ENCODE measurements around the gene OR51G1. TPM values are rescaled to one million over a fixed set of nuclear protein-coding genes. Genes with fewer than 3 reads are reported as not detected.
A peak's percentile ranks its signal among the peaks of the same experiment; 100 is the strongest.

OR51G1 gene
- polyA plus RNA-seq, 2 of the 4 experiments (the other 2 are of a cell fraction): not detected

DNA sequence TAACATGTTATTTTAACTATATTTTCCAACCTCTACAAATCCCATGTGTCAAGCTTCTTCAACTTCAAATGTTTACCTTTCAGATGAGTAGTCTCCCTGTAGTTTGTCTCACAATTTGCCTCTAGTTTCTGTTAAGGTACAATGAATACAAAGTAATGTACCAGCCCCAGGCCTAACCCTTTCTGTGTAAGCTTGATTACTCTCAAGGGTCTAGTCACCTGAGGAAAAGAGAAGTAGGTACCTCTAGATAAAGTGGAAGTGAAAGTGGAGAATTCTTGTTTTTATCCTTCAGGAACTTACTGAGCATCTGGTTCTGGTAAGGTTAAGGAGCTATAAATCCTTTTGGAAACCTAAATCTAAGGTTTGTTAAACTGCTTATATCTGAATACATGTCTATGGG, 20.7 kb downstream of the OR51G1 start, which contains the start of gene OR51A7:
Gene OR51A7, plus strand, starts transcription at position 300 of the 400 bp plus-strand sequence. CDS start 3,587 bp downstream, outside the sequence.
- FAIRE-seq: no peak
- CTCF ChIA-PET: no interaction called here
- DNase-seq (ENCODE audit: low read depth in 1 of 2, low spot score in 1 of 2): no peak
- Histone ChIP-seq H3K4me1 (no peaks in the 10 kb centered on the region), H3K4me2 (no peak within 1 kb of the TSS), H3K9me3 (no peaks in the 10 kb centered on the region), H3K4me3 (no peak within 1 kb of the TSS), H3K27ac (no peak within 1 kb of the TSS)
- POLR2A ChIA-PET: no interaction called here
- TF ChIP-seq RNF2 (IDR thresholded peaks at IDR 0.05; ENCODE audit: borderline replicate concordance, low read depth) (no peak), NR3C1 (IDR thresholded peaks at IDR 0.05) (no peak), RARB (CRISPR knock-in tag; IDR thresholded peaks at IDR 0.05) (no peak), MAFK (IDR thresholded peaks at IDR 0.05; ENCODE audit: partially characterized antibody) (no peak), FOSB (CRISPR knock-in tag; IDR thresholded peaks at IDR 0.05) (no peak), EHF (CRISPR knock-in tag; IDR thresholded peaks at IDR 0.05) (no peak), KDM5A (IDR thresholded peaks at IDR 0.05) (no peak), ESRRA (IDR thresholded peaks at IDR 0.05; ENCODE audit: borderline replicate concordance, low read length) (no peak), ZNF302 (CRISPR knock-in tag; IDR thresholded peaks at IDR 0.05) (no peak)
- TF ChIP-seq, protein P1, sequence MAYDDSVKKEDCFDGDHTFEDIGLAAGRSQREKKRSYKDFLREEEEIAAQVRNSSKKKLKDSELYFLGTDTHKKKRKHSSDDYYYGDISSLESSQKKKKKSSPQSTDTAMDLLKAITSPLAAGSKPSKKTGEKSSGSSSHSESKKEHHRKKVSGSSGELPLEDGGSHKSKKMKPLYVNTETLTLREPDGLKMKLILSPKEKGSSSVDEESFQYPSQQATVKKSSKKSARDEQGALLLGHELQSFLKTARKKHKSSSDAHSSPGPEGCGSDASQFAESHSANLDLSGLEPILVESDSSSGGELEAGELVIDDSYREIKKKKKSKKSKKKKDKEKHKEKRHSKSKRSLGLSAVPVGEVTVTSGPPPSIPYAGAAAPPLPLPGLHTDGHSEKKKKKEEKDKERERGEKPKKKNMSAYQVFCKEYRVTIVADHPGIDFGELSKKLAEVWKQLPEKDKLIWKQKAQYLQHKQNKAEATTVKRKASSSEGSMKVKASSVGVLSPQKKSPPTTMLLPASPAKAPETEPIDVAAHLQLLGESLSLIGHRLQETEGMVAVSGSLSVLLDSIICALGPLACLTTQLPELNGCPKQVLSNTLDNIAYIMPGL (CRISPR knock-in tag; IDR thresholded peaks at IDR 0.05; ENCODE audit: borderline replicate concordance): no peak
- ATAC-seq: no peak

GRCh38 chr11:4891996-4892640, 32.0 kb downstream of the OR51G1 start:
- Histone ChIP-seq H3K4me3 (no peak overlapping the region), H3K9me3 (no peaks in the 10 kb centered on the region), H3K4me2 (no peak overlapping the region), H3K4me1 (no peaks in the 10 kb centered on the region), H3K27ac (no peak overlapping the region)
- TF ChIP-seq REST (IDR thresholded peaks at IDR 0.05) (no peak), EP300 (IDR thresholded peaks at IDR 0.05) (no peak), ZSCAN20 (CRISPR knock-in tag; IDR thresholded peaks at IDR 0.05) (no peak), HDAC2 (IDR thresholded peaks at IDR 0.05) (no peak), RFX5 (IDR thresholded peaks at IDR 0.05) (no peak), ZNF302 (CRISPR knock-in tag; IDR thresholded peaks at IDR 0.05) (no peak), RARB (CRISPR knock-in tag; IDR thresholded peaks at IDR 0.05) (no peak), NFE2L2 (conservative IDR thresholded peaks at IDR 0.05; ENCODE audit: low read length) (no peak), EHMT2 (IDR thresholded peaks at IDR 0.05; ENCODE audit: low read depth) (no peak)
- TF ChIP-seq, protein P2, sequence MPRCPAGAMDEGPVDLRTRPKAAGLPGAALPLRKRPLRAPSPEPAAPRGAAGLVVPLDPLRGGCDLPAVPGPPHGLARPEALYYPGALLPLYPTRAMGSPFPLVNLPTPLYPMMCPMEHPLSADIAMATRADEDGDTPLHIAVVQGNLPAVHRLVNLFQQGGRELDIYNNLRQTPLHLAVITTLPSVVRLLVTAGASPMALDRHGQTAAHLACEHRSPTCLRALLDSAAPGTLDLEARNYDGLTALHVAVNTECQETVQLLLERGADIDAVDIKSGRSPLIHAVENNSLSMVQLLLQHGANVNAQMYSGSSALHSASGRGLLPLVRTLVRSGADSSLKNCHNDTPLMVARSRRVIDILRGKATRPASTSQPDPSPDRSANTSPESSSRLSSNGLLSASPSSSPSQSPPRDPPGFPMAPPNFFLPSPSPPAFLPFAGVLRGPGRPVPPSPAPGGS (IDR thresholded peaks at IDR 0.05): no peak
- TF ChIP-seq, protein P3, sequence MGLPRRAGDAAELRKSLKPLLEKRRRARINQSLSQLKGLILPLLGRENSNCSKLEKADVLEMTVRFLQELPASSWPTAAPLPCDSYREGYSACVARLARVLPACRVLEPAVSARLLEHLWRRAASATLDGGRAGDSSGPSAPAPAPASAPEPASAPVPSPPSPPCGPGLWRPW (IDR thresholded peaks at IDR 0.05): no peak
- DNase-seq (ENCODE audit: low read depth in 1 of 2, low spot score in 1 of 2) (peak in 1 of 2 experiments; percentile 2), FAIRE-seq (no peak), ATAC-seq (peak in 1 of 2 experiments; percentile 68; a peak in 3 of 6 replicates)
- ChIA-PET POLR2A (no interaction called here), CTCF (no interaction called here)
- 4% methylated on average over 1 of the region's 1 CpG for WGBS (ENCODE audit: missing lambda C conversion rate)

All from A549 (cell line).